ENCODE data around the gene TF.

TF gene

GRCh38 chr3:133747907-133748639 is 1.9 kb downstream of the TF start:
- DNase-seq: no peak

- no peak for DNase-seq
These were observed 3.5 kb downstream of the TF start for GRCh38 chr3:133749427-133750258.

DNA sequence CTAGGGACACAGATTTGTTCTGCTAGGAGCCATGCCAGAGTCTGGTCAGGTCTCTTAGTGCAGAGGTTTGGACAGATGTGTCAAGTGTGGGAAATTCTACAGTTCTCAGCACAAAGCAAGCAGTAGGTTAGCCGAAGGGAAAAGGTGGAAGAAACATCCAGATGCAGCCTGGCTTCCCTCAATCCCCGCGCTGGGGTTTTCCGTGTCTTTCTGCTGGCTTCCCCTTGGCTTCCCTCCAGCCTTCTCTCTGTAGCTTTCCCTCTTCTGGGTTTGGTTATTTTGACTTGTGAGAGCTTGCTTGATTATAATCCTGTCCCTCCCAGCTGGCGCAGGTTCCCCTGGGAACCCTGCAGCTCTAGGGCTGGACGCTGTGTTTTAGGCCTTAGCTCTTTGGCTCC is 4.1 kb downstream of the TF start:
- DNase-seq: no peak

- no peak for DNase-seq
These were observed 7.0 kb downstream of the TF start for GRCh38 chr3:133753107-133753778.

- DNase-seq: no peak
These were observed 7.6 kb downstream of the TF start for GRCh38 chr3:133753779-133754164.

DNA sequence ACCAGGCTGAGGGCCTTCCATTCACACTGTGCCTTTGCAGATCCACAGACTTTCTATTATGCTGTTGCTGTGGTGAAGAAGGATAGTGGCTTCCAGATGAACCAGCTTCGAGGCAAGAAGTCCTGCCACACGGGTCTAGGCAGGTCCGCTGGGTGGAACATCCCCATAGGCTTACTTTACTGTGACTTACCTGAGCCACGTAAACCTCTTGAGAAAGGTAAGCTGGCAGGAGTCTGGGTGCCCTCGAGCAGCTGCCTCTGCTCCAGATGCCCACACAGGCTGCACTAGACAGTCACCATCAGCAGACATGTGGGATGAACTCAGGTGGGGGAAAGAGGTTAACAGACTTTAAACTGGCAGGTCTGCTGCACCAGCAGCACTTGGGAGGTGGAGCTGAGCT is 8.3 kb downstream of the TF start:
- no peak for DNase-seq

DNA sequence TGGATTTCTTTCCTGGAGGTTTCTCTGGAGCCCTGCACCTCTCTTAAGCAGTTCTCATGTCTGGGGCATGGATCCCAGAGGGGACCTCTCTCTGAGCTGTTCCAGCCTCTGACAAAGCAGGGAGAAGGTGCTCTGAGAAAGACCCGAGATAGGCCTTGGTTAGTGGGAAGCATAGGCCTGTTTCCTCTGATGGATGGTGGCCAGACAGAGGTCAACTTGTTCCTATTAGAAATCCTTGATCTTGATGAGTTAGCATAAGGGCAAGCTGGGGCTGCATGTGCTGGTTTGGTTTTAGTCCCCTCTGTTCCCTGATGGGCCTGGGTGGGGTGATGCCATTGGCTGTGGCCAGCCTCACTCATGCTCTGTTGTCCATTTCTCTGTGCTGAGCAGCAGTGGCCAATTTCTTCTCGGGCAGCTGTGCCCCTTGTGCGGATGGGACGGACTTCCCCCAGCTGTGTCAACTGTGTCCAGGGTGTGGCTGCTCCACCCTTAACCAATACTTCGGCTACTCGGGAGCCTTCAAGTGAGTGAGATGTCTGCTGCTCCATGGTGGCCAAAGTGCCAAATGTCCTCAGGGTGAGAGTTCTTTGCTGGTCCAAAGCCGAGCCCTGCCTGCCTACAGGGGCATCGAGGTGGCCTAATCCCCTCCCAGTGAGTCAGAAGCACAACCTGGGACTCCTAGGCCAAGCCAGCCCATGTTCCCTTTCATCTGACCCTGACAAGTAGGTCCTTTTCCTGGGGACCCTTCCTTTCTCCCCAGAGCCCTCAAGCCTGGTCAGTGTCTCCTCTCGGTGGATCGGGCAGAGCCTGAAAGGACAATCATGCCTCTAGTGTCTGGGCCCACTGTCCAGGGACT is 9.0 kb downstream of the TF start:
- no peak for DNase-seq

DNA sequence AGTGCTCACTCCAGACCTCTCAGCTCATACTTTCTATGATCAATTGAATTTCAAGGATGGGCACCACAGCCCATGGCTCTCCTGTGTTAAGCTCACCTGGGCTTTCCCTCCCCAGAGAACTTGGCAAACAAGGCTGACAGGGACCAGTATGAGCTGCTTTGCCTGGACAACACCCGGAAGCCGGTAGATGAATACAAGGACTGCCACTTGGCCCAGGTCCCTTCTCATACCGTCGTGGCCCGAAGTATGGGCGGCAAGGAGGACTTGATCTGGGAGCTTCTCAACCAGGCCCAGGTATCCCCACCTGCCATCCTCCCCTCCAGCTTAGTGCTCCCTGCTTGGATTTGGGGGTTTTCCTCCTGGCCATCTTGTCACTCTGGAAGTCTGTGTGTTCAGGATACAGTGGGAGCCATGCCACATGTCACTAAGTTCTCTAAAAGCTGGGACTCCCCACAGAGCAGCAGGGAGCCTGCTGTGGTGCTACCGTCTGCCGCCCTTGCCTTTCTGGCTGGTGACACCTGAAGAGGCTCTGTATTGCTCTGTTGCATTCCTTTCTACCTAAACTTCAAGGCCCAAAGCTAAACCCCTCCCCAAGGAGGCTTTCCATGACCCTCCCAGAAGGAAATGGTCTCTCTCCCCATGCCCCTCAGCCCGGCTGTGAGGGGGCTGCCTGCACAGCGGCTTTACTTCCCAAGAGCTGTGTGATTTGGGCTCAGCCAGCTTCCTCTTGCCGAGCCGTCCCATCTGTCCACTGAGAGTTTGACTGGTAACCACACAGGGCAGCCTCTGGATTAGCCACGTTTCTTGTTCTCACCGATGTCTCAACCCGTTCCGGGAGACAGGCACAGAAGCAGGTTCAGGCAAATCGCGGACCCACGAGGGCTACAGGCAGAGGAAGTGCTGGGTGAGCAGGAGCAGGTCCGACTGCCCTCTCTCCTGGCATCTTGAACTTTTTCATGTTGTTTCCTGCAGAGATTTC is 10.8 kb downstream of the TF start:
- DNase-seq: no peak

DNA sequence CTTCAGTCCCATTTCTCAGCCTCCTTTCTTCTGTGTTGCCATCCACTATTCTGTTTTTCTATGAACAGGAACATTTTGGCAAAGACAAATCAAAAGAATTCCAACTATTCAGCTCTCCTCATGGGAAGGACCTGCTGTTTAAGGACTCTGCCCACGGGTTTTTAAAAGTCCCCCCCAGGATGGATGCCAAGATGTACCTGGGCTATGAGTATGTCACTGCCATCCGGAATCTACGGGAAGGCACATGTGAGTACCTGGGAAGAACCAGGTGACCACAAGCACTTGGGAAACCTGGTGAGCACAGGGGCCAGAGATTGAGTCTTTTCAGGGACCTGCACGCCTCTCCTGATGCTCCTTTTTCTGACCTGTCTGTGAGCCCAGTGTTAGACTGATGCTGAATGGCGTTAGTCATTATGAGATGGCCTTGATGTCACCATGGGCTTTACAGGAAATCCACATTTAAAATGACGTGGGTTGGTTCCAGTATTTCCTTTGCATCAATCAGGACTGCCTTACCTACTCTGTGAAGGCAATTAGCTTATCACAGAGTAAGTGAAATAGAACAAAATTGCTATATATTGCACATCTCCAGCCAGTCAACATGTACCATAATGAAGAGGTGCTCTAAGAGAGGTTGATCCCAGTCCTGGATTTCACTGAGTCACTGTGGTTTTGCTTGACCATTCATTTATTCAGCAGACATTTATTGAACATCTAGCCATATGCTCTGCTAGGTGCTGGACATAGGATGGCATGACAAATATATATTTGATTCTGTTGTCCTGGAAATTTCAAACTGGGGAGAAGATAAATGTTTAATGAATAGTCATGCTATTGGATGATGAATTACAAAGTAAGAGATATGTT is 11.7 kb downstream of the TF start:
- no peak for DNase-seq

DNA sequence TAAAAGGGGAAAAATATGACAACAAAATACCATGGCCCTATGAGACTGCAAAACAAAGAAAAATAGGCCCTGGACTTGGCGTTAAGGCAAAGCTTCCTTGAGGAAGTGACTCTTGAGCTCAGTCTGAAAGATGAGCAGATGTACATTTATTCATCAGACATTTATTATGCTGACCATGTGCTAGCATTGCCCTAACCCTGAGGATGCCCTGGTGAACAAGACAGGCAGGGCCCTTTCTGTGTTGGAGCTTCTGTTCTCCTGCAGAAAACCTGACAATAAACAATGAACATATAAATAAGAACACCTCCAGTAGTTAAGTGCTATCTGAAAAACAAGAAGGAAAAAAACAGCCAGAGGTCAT is 12.4 kb downstream of the TF start:
- DNase-seq: no peak

DNA sequence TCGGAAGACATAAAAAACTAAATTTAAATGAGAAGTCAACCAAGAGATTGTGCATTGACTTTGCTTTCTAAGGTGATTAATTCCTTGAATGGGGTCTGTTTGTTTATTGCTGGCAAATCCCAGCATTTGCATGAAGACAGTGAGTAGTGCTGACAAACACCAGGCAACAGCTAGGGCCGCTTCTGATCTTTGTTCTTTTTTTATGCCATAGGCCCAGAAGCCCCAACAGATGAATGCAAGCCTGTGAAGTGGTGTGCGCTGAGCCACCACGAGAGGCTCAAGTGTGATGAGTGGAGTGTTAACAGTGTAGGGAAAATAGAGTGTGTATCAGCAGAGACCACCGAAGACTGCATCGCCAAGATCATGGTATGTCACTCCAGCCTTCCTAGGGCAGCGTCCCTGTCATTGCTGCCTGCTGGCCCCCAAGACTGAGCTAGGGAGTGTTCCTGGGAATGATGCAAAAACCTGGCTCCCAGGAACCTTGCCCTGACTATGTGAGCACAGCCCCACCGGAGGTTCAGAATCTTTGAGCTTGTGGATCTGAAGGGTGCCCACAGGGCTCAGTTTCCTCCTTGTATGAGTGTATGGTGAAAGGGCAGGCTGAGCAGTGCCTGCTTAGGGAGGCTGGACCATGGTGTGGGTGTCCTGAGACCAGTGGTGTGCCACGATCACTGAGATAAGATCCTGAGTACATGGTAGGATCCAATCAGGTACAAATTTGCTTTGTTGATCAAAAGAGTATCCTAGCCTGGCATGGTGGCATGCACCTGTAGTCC is 13.0 kb downstream of the TF start:
- no peak for DNase-seq

DNA sequence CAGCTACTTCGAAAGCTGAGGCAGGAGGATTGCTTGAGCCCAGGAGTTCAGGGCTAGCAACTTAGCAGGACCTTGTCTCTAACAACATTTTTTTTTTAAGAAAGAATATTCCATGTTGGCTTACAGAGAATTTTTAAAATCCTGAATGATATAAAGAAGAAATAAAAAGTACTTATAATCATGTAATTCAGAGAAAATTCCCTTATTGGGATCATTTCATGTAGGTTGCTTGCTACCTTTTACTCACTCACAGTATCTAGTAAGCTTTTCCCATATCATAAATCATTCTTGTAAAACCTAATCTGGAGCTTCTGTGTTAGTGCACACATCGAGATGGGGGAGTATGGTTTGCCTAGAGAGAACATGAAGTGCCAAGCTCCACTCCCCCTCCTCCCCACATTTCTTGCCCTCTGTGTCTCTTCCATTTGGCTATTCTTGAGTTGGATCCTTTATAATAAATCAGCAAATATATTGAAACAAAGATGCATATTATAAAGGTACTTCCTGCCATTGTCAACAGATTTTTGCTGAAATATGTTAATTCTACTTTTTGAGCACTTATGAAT is 13.6 kb downstream of the TF start:
- no peak for DNase-seq

GRCh38 chr3:133760916-133761315 is 14.7 kb downstream of the TF start:
- DNase-seq: no peak

- no peak for DNase-seq
These were observed 15.7 kb downstream of the TF start for GRCh38 chr3:133761605-133762484.

GRCh38 chr3:133762539-133762938 is 16.3 kb downstream of the TF start:
- no peak for DNase-seq

- DNase-seq: no peak
These were observed 17.8 kb downstream of the TF start for GRCh38 chr3:133763797-133764683.

DNA sequence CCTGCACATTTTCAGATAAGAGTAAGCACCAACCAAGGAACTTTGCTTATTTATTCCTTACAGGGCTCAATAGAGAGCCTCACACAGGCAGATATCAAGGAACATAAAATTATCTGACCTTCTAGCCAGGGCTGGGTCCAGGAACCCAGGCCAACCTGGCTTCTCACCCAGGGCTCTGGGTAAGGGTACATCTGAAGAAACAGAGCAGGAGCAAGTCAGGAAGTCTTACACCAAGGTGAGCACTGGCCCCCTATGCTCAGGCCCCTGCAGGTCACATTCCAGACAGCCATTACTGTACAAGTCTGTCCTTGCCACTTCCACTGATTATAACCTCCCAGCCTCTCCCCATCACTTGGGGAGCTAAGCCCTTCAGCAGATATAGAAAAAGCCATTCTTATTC is 19.1 kb downstream of the TF start:
- DNase-seq: no peak

Measured in cortex of kidney (tissue), 1 donor.